ENCODE results near the gene ZNF283.
A peak's percentile ranks its signal among the peaks of the same experiment; 100 is the strongest.
"Not testable (repeated sequence)": the region's sequence is repeated elsewhere in the genome, so short reads cannot be mapped to it uniquely, and the experiment has no call there.

The ZNF283 gene

GRCh38 chr19:43802216-43802951 lies 24.7 kb upstream of the ZNF283 start, which contains the start of gene LYPD5:
LYPD5 (minus strand) TSS chr19:43802447; CDS start chr19:43802380, 67 bp downstream.
- DNase-seq = no peak

DNA sequence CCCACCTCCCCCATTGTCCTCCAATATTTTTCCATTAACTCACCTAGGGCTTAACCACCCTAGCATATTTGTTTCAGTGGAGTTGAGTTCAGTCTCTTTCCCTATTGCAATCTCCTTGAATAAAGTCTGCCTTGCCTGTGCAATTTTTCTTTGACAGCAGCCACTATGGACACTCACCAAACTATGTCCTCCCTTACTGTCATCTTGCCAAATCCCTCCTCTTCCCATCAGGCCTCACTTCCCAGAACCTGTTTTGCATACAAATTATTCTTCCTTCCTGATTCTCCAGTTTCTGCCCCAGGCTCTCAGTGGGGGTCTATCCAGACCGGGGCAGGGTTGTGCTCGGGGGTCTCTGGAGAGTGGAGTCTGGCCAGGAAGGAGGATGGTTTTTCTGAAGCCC lies 22.7 kb upstream of the ZNF283 start:
- no peak for DNase-seq

DNA sequence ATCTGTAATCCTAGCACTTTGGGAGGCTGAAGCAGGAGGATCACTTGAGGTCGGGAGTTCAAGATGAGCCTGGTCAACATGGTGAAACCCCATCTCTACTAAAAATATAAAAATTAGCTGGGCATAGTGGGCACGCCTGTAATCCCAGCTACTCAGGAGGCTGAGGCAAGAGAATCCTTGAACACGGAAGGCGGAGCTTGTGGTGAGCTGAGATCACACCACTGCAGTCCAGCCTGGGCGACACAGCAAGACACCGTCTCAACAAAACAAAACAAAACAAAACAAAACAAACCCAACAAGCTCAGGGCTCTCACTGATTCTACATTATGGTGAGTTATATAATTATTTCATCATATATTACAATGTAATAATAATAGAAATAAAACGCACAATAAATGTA lies 20.7 kb upstream of the ZNF283 start:
- DNase-seq = not testable (repeated sequence)

- no peak for DNase-seq
Measured at GRCh38 chr19:43806848-43807247, 20.3 kb upstream of the ZNF283 start.

GRCh38 chr19:43807651-43808050 lies 19.5 kb upstream of the ZNF283 start:
- no peak for DNase-seq

DNA sequence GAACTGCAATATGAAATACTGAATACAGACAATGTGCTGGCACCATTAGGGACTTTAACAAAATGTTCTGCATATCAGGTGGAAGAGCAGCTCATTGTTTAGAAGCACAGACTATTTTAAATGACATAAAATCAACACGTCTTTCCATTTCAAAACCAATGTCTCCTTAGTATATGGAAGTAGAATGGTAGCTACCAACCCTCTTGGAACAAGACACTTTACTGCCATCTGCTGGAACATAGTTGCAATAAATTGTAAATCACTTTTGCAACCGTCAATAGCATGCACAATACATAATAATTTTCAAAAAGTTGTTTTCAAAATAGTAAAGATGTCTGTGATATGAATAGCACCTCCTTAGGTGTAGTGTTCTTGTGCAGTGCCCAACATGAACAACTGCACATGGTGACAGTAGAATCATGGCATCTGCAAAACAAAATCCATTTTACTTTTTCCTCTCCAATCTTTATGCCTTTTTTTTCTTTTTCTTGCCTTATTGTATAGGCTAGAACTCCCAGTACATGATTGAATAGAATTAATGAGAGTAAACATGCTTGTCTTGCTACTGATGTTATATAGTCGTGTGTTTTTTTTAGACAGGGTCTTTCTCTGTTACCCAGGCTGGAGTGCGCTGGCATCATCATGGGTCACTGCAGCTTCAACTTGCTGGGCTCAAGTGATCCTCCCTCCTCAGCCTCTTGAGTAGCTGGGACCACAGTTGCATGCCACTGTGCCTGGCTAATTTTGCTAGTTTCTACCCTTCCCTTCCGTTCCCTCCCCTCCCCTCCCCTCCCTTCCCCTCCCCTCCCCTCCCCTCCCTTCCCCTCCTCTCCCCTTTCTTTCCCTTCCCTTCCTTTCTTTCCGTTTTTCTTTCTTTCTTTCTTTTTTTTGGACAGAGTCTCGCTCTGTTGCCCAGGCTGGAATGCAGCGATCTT lies 17.1 kb upstream of the ZNF283 start:
- DNase-seq = peak; percentile 22

- DNase-seq = no peak
Measured at GRCh38 chr19:43811837-43812236, 15.3 kb upstream of the ZNF283 start.

DNA sequence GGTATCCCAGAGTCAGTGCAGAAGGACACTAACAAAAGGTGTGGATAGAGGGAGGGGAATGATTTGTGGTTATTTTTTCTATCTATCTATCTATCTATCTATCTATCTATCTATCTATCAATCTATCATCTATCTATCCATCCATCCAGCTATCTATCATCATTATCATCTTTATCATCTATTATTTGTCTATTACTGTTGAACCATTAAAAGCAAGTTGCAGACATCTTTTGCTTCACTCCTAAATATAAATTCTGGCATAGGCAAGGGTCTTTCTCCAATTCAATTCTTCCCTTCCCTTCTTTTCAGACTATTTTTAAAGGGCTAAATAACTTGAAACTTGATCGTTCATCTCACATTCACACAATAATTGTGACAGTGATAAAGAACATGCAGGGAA lies 14.9 kb upstream of the ZNF283 start:
- no peak for DNase-seq

DNA sequence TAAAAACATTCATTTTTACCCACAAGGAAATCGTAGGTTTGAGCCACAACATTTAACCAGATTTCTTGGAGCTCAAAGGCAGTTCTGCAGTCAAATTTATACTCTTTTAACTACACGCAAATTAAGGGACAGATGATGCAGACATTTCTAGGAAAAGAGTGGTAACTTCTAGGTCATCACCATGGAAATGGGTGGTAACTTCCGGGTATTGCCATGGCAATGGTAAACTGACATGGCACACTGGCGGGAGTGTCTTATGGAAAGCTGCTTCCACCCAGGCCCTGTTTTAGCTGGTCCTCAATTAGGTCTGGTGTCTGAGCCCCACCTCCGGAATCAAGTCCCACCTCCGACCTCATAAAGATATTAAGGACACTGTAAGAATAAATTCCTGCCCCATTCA lies 14.4 kb upstream of the ZNF283 start:
- DNase-seq = no peak

GRCh38 chr19:43814663-43815352 lies 12.3 kb upstream of the ZNF283 start:
- DNase-seq = no peak

- not testable (repeated sequence) for DNase-seq
Measured at GRCh38 chr19:43817454-43817853, 9.7 kb upstream of the ZNF283 start.

GRCh38 chr19:43818500-43818899 lies 8.6 kb upstream of the ZNF283 start:
- no peak for DNase-seq

DNA sequence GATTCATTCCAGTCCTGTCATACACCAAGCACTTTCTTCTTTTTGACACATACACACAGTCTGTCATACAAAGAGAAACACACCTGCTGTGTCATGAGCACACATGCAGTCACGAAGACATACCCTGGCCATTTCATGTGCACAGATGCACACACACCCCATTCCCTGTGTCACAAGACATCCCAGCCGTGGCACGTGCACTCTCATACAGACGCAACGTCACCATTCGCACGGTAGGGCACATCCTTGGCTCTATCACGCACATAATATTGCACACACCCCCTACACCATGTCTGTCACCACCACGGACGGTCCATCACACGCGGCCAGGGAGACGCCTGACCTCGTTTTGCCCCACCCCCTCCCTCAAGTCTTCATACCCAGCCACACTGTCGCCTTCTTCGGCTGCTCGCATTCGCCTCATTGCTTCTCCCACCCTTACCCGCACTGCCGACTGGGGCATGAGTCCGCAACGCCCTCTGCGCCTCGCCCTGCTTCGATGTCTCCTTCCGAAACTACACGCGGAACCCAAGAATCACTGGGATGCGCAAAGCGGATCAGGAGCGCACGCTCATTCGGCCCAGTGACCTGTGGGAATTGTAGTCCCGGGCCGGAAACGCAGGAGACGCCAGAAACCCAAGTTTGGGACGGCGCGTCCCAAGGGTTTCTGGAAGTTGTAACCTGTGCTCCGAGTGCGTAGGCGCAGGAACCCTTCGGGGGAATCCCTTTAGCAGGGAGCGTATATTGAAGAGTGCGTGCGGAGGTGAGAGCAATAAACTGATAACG lies 6.8 kb upstream of the ZNF283 start:
- DNase-seq = peak; percentile 60

DNA sequence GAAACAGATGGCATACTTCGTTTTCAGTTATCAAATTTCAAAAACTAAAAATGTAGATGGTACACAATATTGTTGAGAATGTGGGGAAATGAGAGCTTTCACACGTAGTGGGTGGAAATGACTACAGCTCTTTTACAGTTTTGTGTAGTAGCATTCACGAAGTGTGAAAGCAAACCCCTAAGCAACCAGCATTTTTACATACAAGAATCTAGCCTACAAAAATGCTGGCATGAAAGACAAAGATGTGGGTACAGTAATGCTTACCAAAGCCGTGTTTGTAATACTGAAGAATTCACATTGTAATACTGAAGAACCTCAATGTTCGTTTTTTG lies 6.3 kb upstream of the ZNF283 start:
- no peak for DNase-seq

- not testable (repeated sequence) for DNase-seq
Measured at GRCh38 chr19:43823856-43824255, 3.3 kb upstream of the ZNF283 start.

- not testable (repeated sequence) for DNase-seq
Measured at GRCh38 chr19:43824572-43824971, 2.5 kb upstream of the ZNF283 start.

DNA sequence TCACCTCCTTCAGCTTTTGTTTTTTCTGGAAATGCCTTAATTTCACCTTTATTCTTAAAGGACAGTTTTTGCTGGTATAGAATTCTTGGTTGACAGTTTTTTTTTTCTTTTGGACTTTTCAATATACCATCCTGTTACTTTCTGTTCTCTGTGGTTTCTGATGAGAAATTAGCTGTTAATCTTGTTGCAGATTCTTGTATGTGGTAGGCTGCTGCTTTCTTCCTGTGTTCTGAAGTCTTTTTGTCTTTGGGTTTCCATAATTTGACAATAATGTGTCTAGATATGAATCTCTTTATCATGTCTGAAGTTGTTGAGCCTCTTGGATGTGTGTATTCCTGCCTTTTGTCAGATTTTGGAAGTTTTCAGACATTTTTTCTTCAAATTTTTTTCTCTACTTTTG lies 12.0 kb downstream of the ZNF283 start:
- no peak for DNase-seq

DNA sequence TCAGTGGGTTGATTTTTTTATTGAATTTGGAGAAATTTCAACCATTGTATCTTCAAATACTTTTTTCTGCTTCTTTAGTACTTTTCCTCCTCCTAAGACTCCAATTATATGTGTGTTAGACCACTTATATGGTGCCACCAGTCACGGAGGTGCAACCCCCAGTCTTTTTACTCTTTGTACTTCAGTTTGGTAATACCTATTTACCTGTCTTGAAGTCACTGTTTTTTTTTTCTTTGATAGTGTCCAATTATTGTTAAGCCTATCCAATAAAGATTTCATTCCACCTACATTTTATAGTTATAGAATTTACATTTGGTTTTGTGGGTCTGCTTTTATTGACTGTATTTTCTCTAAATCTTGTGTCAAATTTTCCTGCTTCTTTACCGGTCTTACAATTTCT lies 14.9 kb downstream of the ZNF283 start:
- no peak for DNase-seq

- DNase-seq = no peak
Measured at GRCh38 chr19:43847246-43847645, 20.1 kb downstream of the ZNF283 start.

GRCh38 chr19:43847884-43848283 lies 20.8 kb downstream of the ZNF283 start:
- DNase-seq = no peak

GRCh38 chr19:43848821-43849220 lies 21.7 kb downstream of the ZNF283 start:
- DNase-seq = no peak

- DNase-seq = no peak
Measured at GRCh38 chr19:43858174-43858573, 31.1 kb downstream of the ZNF283 start.

DNA sequence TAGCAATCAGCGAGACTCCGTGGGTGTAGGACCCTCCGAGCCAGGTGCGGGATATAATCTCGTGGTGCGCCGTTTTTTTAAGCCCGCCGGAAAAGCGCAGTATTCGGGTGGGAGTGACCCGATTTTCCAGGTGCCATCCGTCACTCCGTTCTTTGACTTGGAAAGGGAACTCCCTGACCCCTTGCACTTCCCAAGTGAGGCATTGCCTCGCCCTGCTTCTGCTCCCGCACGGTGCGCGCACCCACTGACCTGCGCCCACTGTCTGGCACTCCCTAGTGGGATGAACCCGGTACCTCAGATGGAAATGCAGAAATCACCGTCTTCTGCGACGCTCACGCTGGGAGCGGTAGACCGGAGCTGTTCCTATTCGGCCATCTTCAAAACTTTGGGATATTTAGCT lies 39.8 kb downstream of the ZNF283 start:
- DNase-seq = not testable (repeated sequence)

Measured in midbrain (tissue), 1 donor.